GOT3 (cell line): ENCODE results near the gene COQ5.
"Not testable (repeated sequence)": the region's sequence is repeated elsewhere in the genome, so short reads cannot be mapped to it uniquely, and the experiment has no call there.

Experiments used
- DNase-seq: peaks from one replicate; lab custom pipeline; 2025; ENCODE audit warnings: mixed read lengths; lab: John Stamatoyannopoulos, UW

The COQ5 gene

DNA sequence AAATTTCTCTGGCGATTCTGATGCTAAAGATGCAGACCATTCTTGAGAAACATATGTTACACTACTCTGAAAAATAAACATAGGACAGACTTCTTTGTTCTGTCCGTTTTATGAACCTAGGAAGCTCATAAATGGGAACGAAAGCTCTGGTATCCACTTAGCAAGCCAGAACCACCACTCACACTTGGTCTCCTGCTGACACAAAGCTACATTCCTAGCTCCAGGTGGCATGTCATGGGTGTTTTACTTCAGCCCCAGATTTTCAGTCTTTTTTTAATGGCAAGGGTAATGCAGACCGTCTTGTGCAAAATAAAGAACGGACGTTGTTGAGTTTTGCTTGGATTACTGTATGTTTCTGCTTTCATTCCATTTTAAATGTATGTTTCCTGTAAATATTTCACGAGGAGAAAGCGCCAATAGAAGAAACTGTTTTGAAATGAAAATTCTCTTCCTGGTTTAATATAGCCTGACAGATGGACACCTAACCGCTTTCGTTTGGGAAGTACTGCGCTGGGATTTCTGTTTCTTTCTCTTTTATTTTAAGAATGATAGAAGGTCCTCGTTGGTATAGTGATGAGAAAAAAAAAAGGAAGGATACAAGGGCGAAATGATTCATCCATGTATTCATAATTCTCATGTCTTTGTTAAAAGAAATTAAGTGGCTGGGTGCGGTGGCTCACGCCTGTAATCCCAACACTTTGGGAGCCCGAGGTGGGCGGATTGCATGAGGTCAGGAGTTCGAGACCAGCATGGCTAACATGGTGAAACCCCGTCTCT, 871 bp upstream of the COQ5 start:
- no peak for DNase-seq

DNA sequence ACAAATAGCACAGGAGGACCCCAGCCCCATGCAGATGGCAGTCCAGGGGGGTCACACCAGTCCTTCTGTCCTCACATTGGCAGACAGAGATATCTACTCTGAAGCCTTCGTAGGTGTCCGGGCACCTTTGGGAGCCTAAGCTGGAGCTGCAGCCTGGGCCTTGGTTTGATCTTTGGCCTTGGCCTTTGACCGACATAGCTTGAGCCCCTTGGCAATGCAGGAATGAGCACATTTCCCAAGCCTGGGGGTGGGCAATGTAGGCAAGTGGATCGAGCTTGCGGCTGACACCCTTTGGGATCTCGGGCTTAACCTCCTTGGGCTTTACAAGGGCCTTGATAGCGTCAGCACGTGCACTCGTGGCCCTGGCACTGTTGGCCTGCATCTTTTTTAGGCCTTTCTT, 6.4 kb downstream of the COQ5 start:
- DNase-seq = no peak

DNA sequence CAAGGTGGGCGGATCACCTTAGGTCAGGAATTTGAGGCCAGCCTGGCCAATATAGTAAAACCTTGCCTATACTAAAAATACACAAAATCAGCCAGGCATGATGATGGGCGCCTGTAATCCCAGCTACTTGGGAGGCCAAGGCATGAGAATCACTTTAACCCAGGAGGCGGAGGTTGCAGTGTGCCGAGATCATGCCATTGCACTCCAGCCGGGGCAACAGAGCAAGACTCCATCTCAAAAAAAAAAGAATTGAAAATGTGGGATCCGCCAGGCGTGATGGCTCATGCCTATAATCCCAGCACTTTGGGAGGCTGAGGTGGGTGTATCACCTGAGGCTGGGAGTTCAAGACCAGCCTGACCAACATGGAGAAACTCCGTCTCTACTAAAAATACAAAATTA, 9.6 kb downstream of the COQ5 start:
- DNase-seq = not testable (repeated sequence)

DNA sequence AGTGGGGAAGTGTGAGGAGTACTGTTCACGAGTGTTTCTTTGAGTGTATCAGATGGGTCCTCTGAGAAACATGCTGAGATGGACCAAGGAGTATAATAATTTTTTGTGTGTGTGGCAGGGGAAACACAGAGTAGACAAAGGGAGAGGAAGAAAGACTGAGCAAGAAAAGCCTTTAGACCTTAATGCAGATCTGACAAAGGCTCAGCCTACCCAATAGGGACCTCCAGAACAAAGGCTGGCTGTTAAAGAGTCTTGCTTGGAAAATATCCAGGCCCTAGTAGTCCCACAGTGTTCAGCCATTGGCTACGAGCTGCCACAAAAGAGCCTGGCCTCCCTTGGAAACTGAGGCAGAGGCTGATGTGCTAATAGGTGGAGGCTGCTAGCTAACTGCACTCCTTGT, 13.5 kb downstream of the COQ5 start:
- no peak for DNase-seq

DNA sequence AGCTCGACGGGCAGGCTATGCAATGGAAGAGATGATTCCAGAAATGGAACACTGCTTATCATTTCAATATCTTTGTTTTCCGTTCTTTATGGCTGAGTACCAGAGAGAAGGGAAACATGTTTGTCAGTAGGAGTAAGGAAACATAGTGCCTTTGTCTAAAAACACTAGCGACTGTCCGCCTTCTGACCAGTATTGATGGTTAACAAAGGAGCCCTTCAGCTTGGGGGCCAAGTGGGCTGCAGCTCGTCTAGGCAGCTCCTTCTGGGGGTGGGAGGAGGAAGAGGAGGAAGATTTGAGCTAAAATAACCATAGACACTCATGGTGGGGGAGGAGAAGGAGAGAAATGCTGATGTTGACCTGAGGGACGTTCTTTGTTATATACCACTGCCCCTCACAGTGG, 15.0 kb downstream of the COQ5 start:
- DNase-seq = no peak

DNA sequence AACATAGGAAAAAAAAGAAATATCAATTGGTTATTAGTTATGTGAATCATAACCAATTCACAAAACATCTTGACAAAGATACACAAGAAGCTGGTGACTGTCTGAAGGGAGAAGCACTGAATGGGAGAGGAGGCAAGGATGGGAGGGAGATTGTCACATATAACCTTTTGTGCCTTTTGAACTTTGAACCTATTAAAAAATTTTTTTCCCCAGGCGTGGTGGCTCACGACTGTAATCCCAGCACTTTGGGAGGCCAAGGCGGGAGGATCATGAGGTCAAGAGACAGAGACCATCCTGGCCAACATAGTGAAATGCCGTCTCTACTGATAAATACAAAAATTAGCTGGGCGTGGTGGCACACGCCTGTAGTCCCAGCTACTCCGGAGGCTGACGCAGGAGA, 20.4 kb downstream of the COQ5 start:
- no peak for DNase-seq

DNA sequence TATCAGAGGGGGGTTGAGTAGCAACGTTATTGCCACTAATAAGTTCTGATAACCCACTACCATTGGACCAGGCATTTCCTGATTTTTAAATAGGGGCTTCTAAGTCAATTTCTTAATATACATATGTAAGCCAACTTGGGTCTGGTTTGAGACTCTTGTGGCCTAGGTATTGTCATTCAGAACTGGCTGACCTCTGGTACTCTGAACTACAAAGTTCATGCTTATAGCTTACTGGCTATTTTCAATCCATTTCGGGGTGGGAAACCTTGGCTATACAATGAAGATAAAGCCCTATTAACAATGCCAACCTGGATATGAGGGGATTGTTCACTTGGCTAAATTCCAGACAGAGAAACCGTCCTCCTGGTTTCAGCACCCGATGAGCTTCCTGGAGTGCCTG, 24.4 kb downstream of the COQ5 start:
- no peak for DNase-seq

DNA sequence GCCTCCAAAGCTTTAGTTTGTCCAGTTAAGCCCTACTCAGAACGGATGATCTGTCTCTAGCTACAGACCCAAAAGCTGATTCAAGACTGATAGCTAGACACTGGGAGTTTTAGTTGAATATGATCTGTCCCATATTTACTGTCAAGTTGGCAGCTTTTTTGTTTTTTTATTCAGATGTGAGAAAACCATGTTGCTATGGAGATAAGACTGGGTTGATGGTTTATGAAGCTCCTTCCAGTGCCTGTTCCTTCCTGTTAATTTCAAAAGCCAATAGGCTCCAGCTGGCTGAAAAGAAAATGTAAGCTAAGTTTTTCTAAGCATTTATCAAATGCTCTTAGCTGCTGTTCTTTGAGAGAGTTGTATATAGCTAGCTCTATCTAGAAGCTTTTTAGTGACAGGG, 28.4 kb downstream of the COQ5 start:
- DNase-seq = no peak

DNA sequence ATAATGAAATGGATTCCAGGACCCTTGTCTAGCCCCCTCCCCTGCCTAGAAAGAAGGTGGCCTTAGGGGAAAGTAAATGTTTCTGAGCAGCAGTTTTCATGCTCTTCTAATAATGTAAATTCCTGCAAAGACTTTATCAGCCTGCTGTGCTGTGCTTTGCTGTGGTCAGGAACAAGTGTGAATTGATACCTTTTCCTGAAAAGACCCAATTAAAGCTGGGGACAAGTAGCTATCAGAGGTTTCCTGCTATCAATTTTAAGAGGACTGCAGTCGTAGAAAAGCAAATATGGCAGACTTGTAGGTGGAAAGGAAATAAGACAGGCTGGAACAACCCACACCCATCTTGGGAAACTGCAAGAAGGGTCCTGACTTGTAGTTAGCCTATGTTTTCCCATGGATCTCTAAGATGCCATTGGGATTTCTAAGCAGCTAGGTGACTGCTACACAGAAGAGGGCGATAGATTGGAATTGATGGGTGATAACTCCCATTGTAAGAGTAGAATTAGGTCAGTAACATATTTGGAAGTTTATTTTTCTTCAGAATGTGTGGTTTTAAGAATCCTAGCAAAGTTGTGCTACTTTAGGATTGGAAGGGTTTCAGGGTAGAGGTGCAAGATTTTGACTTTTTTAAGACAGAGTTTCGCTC, 30.0 kb downstream of the COQ5 start:
- DNase-seq = no peak

DNA sequence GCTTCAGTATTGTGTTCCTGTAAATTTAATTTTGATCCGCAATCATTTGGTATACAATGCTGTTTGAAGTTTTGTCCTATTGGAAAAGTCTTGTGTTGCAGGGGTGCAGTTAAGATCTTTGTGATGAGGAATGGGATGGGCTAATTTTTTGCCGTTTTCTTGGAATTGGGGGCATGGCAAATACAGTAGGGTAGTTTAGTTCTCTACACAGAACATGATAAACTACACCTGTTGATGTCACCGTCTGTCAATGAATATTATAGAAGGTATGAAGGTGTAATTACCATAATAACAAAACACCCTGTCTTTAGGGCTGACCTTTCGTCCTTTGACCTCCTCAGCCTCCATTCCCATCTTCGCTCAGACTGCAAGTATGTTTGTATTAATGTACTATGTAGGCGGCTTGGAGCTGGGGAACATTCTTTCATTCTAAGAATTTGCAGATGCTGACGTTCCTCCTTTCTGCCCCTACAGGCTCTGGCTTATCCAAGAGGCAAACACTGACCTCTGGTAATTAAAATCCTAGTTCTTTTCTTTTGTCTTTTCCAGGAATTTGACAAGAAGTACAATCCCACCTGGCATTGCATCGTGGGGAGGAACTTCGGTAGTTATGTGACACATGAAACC, 31.3 kb downstream of the COQ5 start:
- DNase-seq = no peak

DNA sequence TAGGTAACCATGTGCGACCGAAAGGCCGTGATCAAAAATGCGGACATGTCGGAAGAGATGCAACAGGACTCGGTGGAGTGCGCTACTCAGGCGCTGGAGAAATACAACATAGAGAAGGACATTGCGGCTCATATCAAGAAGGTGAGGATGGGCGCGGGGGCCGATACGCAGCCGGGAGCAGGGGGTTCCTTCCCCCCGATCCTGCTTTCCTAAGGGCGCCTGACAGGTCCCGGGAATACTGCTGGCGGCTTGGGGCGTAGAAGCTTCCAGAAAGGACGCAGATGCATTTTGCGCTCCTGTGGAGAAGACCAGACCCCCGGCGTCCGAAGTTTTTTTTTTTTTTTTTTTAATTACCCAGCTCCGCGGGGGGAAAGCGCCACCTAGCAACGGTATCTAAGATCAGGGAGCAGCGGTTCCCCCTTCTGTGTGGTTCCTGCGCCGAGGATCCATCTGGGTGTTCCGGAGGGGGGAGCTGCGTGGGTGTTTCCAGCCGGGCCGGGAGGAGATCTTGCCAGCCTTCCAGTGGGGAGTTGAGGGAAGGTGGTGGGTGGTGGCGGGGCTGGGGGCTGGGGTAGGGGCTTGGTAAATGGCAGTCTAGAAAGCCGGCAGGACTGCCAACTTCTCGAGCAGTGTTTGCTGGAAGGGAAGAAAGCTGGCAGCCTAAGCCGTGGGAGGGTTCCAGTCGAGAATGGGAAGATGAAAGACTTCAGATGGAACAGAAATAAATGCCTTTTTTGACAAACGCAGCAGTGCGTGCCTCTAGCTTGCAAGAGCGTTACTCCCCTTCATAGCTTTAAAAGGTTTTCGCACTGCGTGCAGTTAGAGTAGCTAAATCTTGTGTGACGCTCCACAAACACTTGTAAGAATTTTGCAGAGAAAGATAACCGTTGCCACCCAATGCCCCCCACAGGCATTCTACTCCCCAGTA, 32.3 kb downstream of the COQ5 start:
- DNase-seq = no peak

DNA sequence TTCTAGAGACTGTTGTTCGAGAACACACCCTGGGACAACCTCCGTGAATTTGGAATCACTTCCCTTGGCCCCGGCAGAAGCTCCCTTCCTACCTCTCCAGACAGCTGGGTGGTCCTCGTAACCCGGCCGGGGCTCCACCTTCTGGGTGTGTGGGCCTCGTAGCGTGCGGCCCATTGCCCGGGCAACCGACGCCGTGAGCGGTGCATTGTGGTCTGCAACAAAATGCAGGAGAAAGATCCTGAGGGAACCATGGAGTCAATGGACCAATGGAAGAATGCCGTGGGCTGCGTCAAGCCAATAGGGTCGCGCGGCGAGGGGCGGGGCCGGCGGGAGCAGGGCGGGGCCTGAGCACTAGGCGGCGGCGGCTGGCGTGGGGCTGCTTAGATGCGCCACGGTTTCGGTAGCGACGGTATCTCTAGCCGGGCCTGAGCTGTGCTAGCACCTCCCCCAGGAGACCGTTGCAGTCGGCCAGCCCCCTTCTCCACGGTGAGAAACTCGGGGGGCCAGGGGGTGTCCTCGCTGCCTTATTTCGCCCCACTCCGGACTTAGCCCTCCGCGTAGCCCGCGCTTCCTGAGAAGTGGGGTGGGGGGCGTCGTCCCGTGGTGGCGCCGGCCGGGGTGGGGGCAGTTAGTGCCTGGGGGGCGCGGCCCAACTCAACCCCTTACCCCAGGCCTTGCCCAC, 33.1 kb downstream of the COQ5 start, which contains the start of gene DYNLL1:
Gene DYNLL1, plus strand, starts transcription at position 383 of the 682 bp plus-strand sequence. CDS start 309 bp downstream, outside the sequence.
- DNase-seq = peak; percentile 95

DNA sequence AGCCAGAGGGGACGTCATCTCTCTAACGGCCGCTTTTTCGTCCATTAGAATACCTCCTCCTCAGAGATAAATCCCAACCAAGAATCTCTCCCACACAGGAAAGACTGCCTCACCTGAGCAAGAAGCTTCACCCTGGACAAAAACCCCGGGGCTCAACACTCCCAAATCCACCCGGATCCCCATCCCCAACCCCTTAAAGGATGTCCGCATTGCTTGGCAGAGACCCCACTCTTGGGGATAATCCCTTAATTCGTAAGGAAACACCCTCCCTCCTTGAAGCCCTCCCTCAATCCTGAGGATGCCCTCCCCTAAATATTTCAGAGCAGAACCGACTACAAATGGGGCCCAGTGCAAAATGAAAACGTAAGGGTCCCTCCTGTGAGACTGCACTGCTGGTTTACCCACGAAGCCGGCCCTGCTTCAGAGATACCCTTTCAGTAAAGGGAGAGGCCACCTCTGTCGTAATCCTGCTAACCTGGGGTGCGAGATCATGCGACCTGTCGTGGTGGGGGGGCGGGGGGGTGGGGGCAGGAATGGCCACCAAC, 33.7 kb downstream of the COQ5 start:
- DNase-seq = no peak

DNA sequence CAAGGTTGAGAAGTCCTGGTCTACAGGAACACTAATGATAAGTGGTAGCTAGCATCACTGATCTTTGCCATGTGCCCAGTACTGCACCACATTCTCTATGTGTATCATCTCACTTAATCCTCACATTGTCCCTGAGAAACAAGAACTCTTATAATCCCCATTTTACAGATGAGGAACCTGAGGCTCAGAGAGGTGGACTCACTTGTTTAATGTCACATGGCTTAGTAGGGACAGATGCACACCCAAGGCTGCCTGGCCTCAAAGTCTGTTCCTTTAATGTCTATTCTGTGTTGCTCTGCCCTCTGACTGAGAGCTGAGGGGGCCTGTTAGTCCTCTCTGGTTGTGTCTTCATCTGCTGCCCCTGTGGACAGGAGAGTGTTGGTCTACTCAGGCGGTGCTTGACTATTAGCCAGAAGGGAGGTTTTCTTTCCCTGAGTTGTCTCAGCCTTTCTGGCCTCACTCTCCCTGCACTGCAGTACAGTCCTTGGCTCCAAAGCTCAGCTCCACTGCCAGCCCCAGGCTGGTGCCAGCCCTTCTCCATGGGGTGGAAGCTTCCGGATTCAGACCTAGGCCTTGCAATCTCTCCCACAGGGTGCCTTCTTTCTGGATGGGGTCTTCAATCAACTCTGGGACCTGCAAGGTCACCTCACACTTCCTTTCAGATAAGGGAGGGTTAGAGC, 38.0 kb downstream of the COQ5 start:
- DNase-seq = no peak

DNA sequence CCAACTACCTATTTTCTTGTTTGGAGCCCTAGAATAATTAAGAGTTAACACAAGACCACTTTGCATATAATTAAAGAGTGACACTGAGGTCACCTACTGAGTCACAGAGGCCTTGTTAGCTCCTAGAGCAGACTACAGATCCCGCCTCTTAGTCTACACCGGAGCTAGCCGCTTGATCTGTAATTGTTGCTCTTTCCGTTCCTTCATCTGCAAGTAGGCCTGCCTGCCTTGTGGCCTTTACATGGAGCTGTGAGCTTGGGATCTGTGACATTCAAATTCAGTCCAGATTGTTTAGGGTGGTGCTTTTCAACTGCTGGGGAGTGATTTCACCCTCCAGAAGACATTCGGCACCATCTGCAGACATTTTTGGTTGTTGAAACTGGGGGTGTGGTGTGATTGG, 38.6 kb downstream of the COQ5 start:
- DNase-seq = no peak

DNA sequence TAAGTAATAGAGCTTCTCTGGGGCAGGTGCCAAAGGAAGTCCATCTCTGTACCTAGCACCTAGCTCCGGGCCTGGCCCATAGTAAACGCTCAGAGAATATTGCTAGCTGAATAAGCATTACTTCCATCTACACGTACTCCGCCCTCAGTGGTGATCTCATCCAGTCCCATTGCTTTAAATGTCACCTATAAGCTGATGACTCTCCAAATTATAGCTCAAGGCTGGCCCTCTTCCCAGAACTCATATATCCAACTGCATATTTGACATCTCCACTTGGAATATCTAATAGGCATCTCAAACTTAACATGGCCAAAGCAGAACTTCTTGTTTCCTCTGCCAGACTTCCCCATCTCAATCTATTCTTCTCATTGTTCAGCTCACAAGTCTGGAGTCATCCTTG, 39.9 kb downstream of the COQ5 start:
- no peak for DNase-seq

DNA sequence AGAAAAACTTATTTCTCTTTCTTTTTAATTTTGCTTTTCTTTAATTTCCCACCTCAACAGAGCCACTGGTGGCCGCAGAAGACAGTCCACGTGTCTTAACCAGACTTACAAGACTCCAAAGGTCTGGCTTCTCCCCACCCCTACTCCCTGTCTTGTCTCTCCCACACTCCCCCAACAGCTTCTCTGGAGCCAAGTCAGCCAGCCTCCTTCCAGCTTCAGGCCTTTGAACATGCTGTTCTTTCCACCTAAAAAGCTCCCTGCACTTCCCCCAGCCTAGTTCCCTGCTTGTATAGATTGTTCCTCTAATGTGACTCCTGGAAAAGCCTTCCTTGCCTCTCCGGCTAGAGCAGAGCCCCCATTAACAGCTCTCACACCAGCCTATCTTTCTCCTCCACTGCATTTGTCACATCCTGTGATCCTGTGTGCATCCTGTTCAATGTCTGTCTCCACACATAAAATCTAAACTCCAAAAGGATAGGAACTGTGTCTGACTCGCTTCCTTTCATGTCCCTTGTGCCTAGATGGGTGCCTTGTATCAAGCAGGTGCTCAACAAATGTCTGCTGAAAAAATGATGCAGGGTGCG, 40.8 kb downstream of the COQ5 start:
- no peak for DNase-seq

DNA sequence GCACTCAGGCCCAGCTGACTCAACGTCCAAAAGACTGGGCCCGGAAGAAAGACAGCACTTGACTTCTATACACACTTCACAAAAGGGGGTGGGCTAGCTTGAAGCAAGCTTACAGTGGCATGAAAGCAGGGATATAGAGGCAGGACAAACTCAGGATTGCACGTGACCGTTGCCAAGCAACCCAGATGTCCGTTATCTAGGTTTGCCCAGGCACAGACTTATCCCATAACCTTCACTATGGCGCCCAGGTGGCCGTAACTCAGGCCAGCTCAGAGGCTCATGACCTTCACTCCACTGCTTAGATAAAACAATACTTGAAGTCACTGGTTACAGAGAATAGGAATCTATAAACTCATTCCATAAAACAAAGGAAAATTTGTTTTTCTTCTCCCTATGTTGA, 41.4 kb downstream of the COQ5 start:
- not testable (repeated sequence) for DNase-seq

DNA sequence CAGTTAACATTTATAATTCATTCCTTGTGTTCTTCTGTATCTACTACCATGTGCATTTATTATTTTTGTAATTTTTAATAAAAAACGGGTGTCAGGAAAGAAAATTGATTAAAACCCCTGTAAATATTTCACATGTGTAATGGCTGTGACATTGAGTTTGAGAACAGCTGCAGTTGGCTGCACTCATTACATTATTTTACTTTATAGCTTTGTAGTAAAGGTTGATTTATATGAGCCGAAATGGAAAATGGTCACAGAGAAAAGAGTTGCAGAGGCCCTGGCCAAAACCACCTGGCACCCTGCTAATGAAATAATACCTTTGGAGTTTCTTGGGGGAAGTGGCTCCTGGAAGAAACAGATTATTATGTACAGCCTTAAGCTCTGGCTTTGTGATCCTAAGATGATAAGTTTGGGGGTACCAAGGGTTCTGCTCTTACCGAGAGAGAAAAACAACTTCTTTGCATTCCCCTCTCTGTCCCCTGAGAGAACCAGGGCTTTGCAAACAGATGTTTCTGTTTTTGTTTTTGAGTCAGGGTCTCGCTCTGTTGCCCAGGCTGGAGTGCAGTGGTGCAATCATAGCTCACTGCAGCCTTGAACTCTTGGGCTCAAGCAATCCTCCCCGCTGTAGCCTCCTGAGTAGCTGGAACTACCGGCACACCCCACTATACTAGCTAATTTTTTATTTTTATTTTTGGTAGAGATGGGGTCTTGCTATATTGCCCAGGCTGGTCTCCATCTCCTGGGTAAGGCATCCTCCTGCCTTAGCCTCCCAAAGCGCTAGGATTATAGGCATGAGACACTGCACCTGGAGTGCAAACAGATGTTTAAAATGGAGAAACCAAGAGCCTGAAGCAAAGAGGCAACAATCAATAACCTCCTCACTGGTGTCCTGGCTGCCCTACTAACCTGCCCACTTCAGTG, 42.7 kb downstream of the COQ5 start:
- DNase-seq = no peak
